Omental fat pad (tissue), 4 donors: ENCODE measurements around the gene TCEA3. TPM values are rescaled to one million over a fixed set of nuclear protein-coding genes. Genes with fewer than 3 reads are reported as not detected.

Experiments
- ATAC-seq: fragments of 150-250 bp; one replicate; pipeline ENCODE4 v1.9.1; 2016; ENCODE audit warnings: mild to moderate bottlenecking, moderate library complexity; ENCODE audit not compliant: low FRiP score
- DNase-seq: peaks from one replicate; pipeline ENCODE4 v3.0.0-alpha.2; 2019; ENCODE audit warnings: low spot score
- CTCF ChIP-seq, 3 donors: fragments of 450-650 bp; IDR thresholded peaks; one replicate each; pipeline ENCODE4 v1.5.1; 2016 to 2017; ENCODE audit warnings: antibody characterized with exemption in 3 of 3, mild to moderate bottlenecking in 3 of 3, moderate library complexity in 2 of 3
- total RNA-seq, 4 donors: library from RNA; depleted of rRNA; stranded (reverse); fragments of >200 nt; gene quantifications; one replicate each; pipeline ENCODE4 v1.1.0, GENCODE V29; 2016

The TCEA3 gene
- total RNA-seq, 4 donors from 2014 or later, result 5.0 to 13.2 (median 7.5) TPM

GRCh38 chr1:23408797-23409290 is 15.7 kb downstream of the TCEA3 start:
- TF ChIP-seq CTCF (IDR thresholded peaks at IDR 0.05), result no peak
- DNase-seq (no peak), ATAC-seq (no peak)

DNA sequence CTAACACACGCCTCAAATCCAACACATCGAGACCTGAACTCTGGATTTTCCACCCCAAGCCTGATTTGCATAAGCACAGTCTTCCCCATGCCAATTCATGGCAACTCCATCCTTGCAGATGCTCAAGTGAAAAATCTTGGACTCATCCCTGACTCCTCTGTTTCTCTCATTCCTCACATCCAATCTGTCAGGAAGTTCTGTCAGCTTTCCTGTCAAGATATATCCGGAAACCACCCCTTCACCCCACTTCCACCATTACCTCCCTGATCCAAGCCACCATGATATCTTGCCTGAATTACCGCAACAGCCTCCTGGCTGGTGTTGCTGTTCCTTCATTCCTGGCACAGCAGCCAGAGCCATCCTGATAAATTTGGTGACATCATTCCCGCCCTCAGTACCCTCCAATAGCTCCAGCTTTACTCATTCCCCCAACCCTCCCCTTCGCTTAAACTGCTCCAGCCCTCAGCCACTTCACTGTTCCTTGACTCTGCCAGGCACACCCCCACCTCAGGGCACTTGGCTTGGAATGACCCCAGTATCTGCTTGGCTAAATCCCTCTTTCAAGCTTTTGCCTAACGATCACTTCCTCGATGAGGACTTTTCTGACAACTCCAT is 17.4 kb downstream of the TCEA3 start:
- no peak for TF ChIP-seq CTCF (IDR thresholded peaks at IDR 0.05)
- ATAC-seq (no peak), DNase-seq (no peak)

DNA sequence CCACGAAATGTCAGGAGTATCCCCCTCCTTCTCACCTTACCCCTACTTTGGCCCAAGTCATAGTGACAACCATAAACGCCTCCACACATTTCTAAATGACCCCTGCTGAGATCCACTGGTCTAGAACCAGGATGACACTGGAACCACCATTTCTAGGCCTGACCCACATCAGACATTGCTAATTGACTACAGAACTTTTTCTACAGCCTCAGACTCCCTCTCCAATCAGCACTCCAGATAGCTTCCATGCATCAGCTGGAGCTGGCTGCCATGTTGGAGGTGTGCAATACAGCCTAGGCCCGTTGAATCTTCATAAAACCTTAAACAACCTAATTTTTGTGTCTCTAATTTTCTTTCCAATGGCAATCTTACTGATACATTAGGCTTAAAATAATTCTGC is 18.6 kb downstream of the TCEA3 start:
- no peak for TF ChIP-seq CTCF (IDR thresholded peaks at IDR 0.05)
- ATAC-seq, result no peak
- DNase-seq, result no peak

DNA sequence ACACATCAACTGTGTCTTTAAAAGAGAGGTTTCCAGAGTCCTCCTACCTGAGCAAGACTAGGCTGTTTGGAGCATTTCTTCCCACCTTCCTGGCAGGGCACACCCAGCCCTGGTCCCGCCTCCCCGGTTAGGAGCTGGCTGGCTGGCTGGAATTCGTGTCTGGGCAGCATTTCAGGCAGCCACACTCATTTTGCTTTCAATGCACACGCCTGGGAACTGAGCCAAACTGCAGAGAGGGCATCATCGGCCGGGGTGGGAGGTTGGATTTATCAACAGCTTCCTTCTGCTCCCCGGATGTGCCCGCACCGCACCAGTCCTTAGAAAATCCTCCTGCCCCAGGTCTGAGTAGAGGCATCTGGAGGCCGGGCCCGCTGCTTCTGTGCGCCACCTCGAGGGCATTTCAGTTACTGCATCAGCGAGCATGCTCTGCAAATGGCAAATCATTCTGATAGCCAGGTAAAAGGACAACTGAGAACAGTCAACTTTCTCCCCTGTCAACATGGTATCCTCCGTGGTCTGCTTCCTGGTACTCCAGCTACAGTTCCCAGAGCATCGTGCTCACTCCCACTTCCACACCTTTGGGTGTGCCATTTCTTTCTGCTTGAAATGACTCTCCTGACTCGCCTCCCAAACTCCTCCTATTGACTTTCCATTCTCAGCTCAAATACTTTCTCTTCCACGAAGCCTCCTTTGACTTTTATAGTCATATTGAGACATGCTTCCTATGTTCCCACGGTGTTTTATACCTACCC is 20.6 kb downstream of the TCEA3 start:
- ATAC-seq (peak; percentile 94), DNase-seq (peak; percentile 91)
- TF ChIP-seq CTCF (IDR thresholded peaks at IDR 0.05), result peak in 2 of 3 donors; percentile 17 to 68

DNA sequence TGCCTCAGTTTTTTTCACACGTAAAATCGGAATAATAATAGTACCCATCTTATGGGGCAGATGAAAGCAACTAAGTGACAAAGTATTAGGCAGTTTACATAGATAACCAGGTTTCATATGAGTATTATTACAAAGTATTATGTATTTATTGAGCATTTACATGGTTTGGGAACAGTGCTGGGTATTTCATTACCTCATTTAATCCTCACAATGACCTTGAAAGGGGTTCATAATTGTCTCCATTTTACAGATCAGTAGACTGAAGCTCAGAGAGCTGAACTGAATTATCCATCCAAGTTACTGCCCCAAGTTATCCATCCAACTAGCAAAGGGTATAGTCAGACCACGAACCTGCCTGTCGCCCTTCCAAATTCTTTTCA is 21.2 kb downstream of the TCEA3 start:
- no peak for ATAC-seq
- no peak for DNase-seq
- TF ChIP-seq CTCF (IDR thresholded peaks at IDR 0.05), result no peak

DNA sequence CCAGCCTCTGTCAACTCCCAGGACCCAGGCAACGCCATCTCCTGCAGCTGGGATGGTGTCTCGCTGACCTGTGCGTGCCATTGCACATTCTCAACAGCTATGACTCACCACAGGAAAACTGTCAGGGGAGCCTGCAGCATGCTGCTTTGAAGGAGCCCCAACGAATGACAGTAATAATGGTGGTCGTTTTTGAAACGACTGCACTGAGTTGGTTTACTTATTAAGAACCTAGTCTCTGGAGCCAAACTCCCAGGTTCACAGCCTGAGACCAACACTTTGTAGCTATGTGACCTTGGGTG is 21.6 kb downstream of the TCEA3 start:
- TF ChIP-seq CTCF (IDR thresholded peaks at IDR 0.05), result no peak
- DNase-seq, result no peak
- ATAC-seq, result no peak
